SK-N-SH treated with all-trans-retinoic acid at 6 μM for 48 hours (cell line): Measurements from ENCODE around the gene CORO2A.

Source experiments
- BACH2 ChIP-seq: fragments of 250-450 bp; sonication (Bioruptor Pico); IDR thresholded peaks from 2 replicates; pipeline ENCODE4 v1.9.0; 2021; ENCODE audit warnings: mild to moderate bottlenecking, borderline replicate concordance
- OSR1 ChIP-seq: fragments of 250-450 bp; sonication (Bioruptor Pico); IDR thresholded peaks from 2 replicates; pipeline ENCODE4 v1.8.0; 2022; ENCODE audit warnings: moderate library complexity, mild to moderate bottlenecking, inconsistent platforms
- ZNF70 ChIP-seq: fragments of 450-650 bp; formaldehyde crosslinking; IDR thresholded peaks from 2 replicates; pipeline ENCODE4 v1.5.0; 2020; ENCODE audit warnings: mild to moderate bottlenecking, moderate library complexity

DNA sequence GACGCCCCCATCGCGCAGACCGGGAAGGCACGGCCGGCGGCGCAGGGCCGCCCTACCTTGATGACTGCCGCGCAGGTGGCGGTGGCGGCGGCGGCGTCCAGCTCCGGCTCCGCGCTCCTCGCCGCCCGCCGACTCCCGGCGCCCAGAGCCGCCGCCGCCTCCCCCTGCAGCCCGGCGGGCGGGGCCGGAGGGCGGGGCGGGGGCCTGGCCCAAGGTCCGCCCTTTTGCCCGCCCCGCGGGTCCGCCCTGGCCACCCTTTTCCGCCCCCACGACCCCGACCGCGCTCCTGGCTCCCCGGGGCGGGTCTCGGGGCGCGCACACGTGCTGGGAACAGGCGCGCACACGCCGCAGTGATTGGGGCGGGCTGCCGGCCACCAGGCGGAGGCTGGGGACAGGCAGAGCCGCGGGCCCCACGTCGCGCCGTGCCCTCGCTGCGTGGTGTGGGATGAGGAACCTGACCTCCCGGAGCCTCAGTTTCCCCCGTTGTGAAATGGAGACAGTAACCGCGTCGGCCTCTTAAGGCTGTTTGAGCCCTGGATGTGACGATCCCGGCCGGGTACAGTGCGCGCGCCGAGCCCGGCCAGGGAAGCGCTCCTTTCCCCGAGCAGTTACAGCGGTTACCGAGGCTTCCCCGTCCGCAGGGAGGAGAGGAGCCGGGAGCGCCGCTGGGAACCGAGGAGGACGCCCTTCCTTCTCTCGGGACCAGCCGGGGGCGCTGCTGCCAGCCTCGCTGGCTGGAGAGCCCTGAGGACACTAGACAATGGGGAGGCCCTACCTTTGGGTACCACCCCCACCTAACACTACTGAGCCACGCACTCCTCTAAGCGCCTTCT lies at the start of gene CORO2A:
- TF ChIP-seq BACH2 (CRISPR knock-in tag) (no peak), ZNF70 (CRISPR knock-in tag) (no peak), OSR1 (no peak)
